COLO668 (cell line): Measurements from ENCODE around the gene SH3GL3.

Experiments used
- DNase-seq: peaks from one replicate; lab custom pipeline; 2025; ENCODE audit not compliant: unreplicated experiment; lab: John Stamatoyannopoulos, UW

Gene SH3GL3

GRCh38 chr15:83610901-83611685 is 164.0 kb downstream of the SH3GL3 start:
- DNase-seq, result no peak

- no peak for DNase-seq
These were observed 165.1 kb downstream of the SH3GL3 start for GRCh38 chr15:83612226-83612625.

- DNase-seq, result no peak
These were observed 165.9 kb downstream of the SH3GL3 start for GRCh38 chr15:83612898-83613635.

- DNase-seq, result no peak
These were observed 166.6 kb downstream of the SH3GL3 start for GRCh38 chr15:83613714-83614113.

- no peak for DNase-seq
These were observed 169.7 kb downstream of the SH3GL3 start for GRCh38 chr15:83616840-83617239.

GRCh38 chr15:83626171-83626802 is 179.1 kb downstream of the SH3GL3 start:
- DNase-seq, result no peak

GRCh38 chr15:83631534-83631933 is 184.4 kb downstream of the SH3GL3 start:
- no peak for DNase-seq

- no peak for DNase-seq
These were observed 196.1 kb downstream of the SH3GL3 start for GRCh38 chr15:83643201-83643600.

- DNase-seq, result no peak
These were observed 197.3 kb downstream of the SH3GL3 start for GRCh38 chr15:83644439-83644838.

GRCh38 chr15:83650831-83651230 is 203.7 kb downstream of the SH3GL3 start:
- no peak for DNase-seq

GRCh38 chr15:83651541-83651940 is 204.4 kb downstream of the SH3GL3 start:
- no peak for DNase-seq

- DNase-seq, result no peak
These were observed 205.6 kb downstream of the SH3GL3 start for GRCh38 chr15:83652626-83653204.

- DNase-seq, result no peak
These were observed 206.1 kb downstream of the SH3GL3 start for GRCh38 chr15:83653288-83653638.

GRCh38 chr15:83653639-83654378 is 206.7 kb downstream of the SH3GL3 start, which contains the start of gene ADAMTSL3:
ADAMTSL3 (plus strand) TSS chr15:83654123; CDS start chr15:83655762, 1,639 bp downstream.
- DNase-seq, result peak; percentile 42

GRCh38 chr15:83654379-83655236 is 207.5 kb downstream of the SH3GL3 start:
- DNase-seq, result no peak

GRCh38 chr15:83655237-83655616 is 208.1 kb downstream of the SH3GL3 start:
- no peak for DNase-seq

GRCh38 chr15:83656192-83656591 is 209.1 kb downstream of the SH3GL3 start:
- no peak for DNase-seq

GRCh38 chr15:83656943-83657528 is 209.9 kb downstream of the SH3GL3 start:
- DNase-seq, result no peak

- DNase-seq, result no peak
These were observed 210.4 kb downstream of the SH3GL3 start for GRCh38 chr15:83657549-83657948.
